Left lung (tissue), 14 donors: ENCODE measurements around the gene IGSF5. TPM values are rescaled to one million over a fixed set of nuclear protein-coding genes. Genes with fewer than 3 reads are reported as not detected.
A peak's percentile ranks its signal among the peaks of the same experiment; 100 is the strongest.
"Not testable (repeated sequence)": the region's sequence is repeated elsewhere in the genome, so short reads cannot be mapped to it uniquely, and the experiment has no call there.

Experiments
- ATAC-seq: fragments of 200-7000 bp; cut with Tn5 transposase; one replicate; pipeline ENCODE4 v1.9.1; 2020; ENCODE audit warnings: moderate library complexity
- DNase-seq, 4 donors: peaks; one replicate each; pipeline ENCODE4 v3.0.0-alpha.2; 2013 to 2020
- H3K27ac ChIP-seq, 2 donors: fragments of 200-600 bp; sonication (generic) in 1 of 2; one replicate each; pipeline versions ENCODE4 v1.5.0 to v1.8.0; 2020 to 2021
- H3K27me3 ChIP-seq, 2 donors: fragments of 200-600 bp; sonication (generic) in 1 of 2; one replicate each; pipeline versions ENCODE4 v1.5.0 to v1.8.0; 2020 to 2021
- H3K36me3 ChIP-seq, 2 donors: fragments of 200-600 bp; sonication (generic) in 1 of 2; one replicate each; pipeline versions ENCODE4 v1.5.0 to v1.8.0; 2020 to 2021
- H3K4me1 ChIP-seq, 2 donors: fragments of 200-600 bp; one replicate each; pipeline ENCODE4 v1.8.0; 2021
- H3K4me3 ChIP-seq, 2 donors: fragments of 200-600 bp; sonication (generic) in 1 of 2; one replicate each; pipeline versions ENCODE4 v1.5.0 to v1.8.0; 2020 to 2021; ENCODE audit warnings: mild to moderate bottlenecking in 1 of 2
- H3K9me3 ChIP-seq, 2 donors: fragments of 200-600 bp; sonication (generic) in 1 of 2; one replicate each; pipeline versions ENCODE4 v1.5.0 to v1.8.0; 2020 to 2021
- intact Hi-C, 2 donors: fragments of 100-400 bp; cut with DNase I; formaldehyde crosslinking; loops; one replicate each; pipeline versions ENCODE4 v1.11.2 to v1.14.2; 2022
- long read RNA-seq, 12 donors: library from polyadenylated mRNA in 2 of 12; unstranded in 2 of 12; transcript quantifications; one replicate each; pipeline ENCODE4 v2.0.0 and lab custom pipeline, GENCODE V29; 2019 to 2026
- polyA plus RNA-seq, 6 donors: library from polyadenylated mRNA; unstranded; fragments of 120-200 nt; gene quantifications; one replicate each; pipeline ENCODE4 v1.2.1, GENCODE V29; 2013; ENCODE audit not compliant: insufficient read length in 6 of 6
- total RNA-seq, 2 donors: library from RNA; stranded (reverse); fragmentation: NEBNext Ultra II Directional; extraction: Animal tissue kit (Norgen Biotek cat#: 25700); gene quantifications; one replicate each; pipeline ENCODE4 v1.2.1, GENCODE V29; 2021
- TF ChIP-seq, protein P1 (sequence below), 2 donors: fragments of 200-600 bp; sonication (generic) in 1 of 2; IDR thresholded peaks; one replicate each; pipeline versions ENCODE4 v1.5.0 to v1.8.0; 2021; ENCODE audit warnings: antibody characterized with exemption in 2 of 2
- donor health status: DM: no; HTN: yes; CAD: no.
- donor health status: DM: no; HTN: no; CAD: no.

IGSF5 gene
- total RNA-seq (not detected), polyA plus RNA-seq (under 1 TPM; 0.24 to 0.70 (median 0.39) TPM)
- long read RNA-seq, donor 1, partial matches to known transcripts = 0 of 1 reads
- long read RNA-seq, donor 1, other reads (novel, unspliced or antisense) = 0 of 1 reads
- long read RNA-seq, donor 2 = 0 reads
- long read RNA-seq, donor 3 = 0 reads
- long read RNA-seq, donor 4 = 0 reads
- long read RNA-seq, donor 5 = 0 reads
- long read RNA-seq, donor 6 = 0 reads
- long read RNA-seq, donor 7 = 0 reads
- long read RNA-seq, donor 8 = 0 reads
- long read RNA-seq, donor 9 = 0 reads
- long read RNA-seq, donor 10 = 0 reads
- long read RNA-seq, donor 11, partial matches to known transcripts = 285 of 285 reads
- long read RNA-seq, donor 11, other reads (novel, unspliced or antisense) = 0 of 285 reads
- long read RNA-seq, donor 12 = 0 reads

DNA sequence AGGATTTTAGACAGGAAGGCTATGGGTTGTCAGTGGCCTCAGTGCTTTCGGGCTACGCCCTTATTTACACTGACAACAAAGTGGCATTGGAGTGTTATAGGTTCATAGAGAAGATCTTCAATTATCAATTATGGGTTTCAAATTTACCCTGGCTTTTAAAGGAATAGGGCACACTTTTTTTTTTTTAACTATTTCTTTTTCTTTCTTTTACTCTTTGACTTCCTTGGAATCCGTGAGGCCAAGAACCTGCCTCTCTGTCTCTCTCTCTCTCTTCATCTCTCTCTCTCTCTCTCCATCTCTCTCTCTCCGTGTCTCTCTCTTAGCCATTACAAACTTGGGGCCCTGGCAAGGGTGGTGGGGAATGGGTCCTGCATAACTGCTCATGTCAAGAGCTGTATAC is at the start of gene IGSF5:
Gene IGSF5, plus strand, starts transcription at position 301 of the 400 bp plus-strand sequence. CDS start 327 bp downstream, outside the sequence.
- H3K36me3 ChIP-seq, DNase-seq, H3K4me3 ChIP-seq, intact Hi-C loops, H3K27me3 ChIP-seq, H3K9me3 ChIP-seq, ATAC-seq, H3K27ac ChIP-seq, H3K4me1 ChIP-seq: not testable (repeated sequence)

DNA sequence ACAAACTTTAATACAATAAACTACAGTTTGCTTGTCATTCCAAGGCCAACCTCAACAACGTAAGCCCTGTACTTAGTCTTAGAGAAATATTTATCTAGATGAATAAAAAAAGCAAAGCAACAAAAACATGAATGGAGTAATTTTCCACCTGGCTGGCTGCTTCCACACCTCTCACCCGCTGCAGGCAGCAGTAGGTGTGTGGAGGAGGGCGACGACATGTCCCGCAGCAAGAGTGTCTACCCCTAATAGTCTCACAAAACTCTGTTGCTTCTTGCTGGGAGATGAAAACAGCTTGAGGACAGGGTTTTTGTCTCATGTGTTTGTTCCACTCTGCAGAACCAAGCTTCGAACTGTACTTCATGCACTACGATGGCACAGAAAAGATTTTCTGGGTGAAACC is 48.8 kb upstream of the IGSF5 start:
- Histone ChIP-seq H3K4me1 (no peaks in the 10 kb centered on the region), H3K36me3 (no peaks in the 10 kb centered on the region), H3K4me3 (no peak overlapping the region), H3K9me3 (no peaks in the 10 kb centered on the region), H3K27ac (no peak overlapping the region), H3K27me3 (peaks cover 0 to 8% of the 10 kb centered on the region in 2 donors)
- intact Hi-C loops = no loop called here
- TF ChIP-seq, protein P1, sequence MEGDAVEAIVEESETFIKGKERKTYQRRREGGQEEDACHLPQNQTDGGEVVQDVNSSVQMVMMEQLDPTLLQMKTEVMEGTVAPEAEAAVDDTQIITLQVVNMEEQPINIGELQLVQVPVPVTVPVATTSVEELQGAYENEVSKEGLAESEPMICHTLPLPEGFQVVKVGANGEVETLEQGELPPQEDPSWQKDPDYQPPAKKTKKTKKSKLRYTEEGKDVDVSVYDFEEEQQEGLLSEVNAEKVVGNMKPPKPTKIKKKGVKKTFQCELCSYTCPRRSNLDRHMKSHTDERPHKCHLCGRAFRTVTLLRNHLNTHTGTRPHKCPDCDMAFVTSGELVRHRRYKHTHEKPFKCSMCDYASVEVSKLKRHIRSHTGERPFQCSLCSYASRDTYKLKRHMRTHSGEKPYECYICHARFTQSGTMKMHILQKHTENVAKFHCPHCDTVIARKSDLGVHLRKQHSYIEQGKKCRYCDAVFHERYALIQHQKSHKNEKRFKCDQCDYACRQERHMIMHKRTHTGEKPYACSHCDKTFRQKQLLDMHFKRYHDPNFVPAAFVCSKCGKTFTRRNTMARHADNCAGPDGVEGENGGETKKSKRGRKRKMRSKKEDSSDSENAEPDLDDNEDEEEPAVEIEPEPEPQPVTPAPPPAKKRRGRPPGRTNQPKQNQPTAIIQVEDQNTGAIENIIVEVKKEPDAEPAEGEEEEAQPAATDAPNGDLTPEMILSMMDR (IDR thresholded peaks at IDR 0.05) = no peak
- no peak for DNase-seq
- no peak for ATAC-seq

DNA sequence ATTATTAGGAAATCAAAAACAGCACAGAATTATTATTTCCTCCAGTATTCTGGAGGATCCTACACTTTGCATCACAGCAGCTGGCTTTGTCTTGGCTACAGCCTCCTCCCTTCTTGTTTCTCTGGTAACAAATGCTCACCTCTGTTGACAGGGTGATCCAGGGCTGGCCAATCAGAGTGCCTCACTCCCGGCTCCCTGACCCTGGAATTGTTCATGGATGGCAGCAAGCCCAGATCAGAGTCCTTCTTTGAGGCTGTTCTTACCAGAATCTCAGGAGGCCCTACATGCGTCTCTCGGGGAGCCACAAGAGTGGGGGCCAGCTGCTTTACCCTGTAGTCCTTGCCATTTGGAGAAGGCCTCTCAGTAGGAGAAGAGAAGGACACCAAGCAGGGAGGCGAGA is 48.4 kb upstream of the IGSF5 start:
- intact Hi-C loops = no loop called here
- DNase-seq = peak in 1 of 4 donors; percentile 22
- H3K27ac ChIP-seq = no peak overlapping the region
- H3K9me3 ChIP-seq = no peaks in the 10 kb centered on the region
- peaks cover 0 to 8% of the 10 kb centered on the region in 2 donors for H3K27me3 ChIP-seq
- H3K4me1 ChIP-seq = no peaks in the 10 kb centered on the region
- no peaks in the 10 kb centered on the region for H3K36me3 ChIP-seq
- H3K4me3 ChIP-seq = no peak overlapping the region
- TF ChIP-seq, protein P1 (IDR thresholded peaks at IDR 0.05) = no peak
- ATAC-seq = no peak

- DNase-seq (no peak), ATAC-seq (no peak)
- no peak overlapping the region for H3K27ac ChIP-seq
- H3K4me1 ChIP-seq = no peaks in the 10 kb centered on the region
- peaks cover 0 to 9% of the 10 kb centered on the region in 2 donors for H3K9me3 ChIP-seq
- no peak overlapping the region for H3K4me3 ChIP-seq
- H3K27me3 ChIP-seq = peaks cover 0 to 8% of the 10 kb centered on the region in 2 donors
- H3K36me3 ChIP-seq = no peaks in the 10 kb centered on the region
- intact Hi-C loops = no loop called here
- TF ChIP-seq, protein P1 (IDR thresholded peaks at IDR 0.05) = no peak
Measured at GRCh38 chr21:39700318-39700717, 44.7 kb upstream of the IGSF5 start.

DNA sequence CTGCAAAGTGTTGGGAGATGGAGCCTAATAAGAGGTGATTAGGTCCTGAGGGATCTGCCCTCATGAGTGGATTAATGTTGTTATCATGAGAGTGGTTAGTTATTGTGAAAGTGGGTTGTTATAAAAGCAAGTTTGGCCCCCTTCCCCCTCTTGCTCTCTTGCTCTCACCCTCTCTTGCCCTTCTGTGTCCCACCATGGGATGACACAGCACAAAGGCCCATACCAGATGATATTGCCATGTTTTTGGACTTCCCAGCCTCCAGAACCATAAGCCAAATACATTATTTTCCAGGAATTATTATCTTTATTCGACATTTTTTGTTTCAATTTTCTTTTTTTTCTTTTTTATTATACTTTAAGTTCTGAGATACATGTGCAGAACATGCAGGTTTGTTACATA is 41.4 kb upstream of the IGSF5 start:
- Histone ChIP-seq H3K4me3 (no peak overlapping the region), H3K4me1 (no peaks in the 10 kb centered on the region), H3K27me3 (peaks cover 0 to 8% of the 10 kb centered on the region in 2 donors), H3K9me3 (peaks cover 0 to 9% of the 10 kb centered on the region in 2 donors), H3K27ac (no peak overlapping the region), H3K36me3 (no peaks in the 10 kb centered on the region)
- DNase-seq = no peak
- TF ChIP-seq, protein P1 (IDR thresholded peaks at IDR 0.05) = no peak
- intact Hi-C loops = no loop called here
- no peak for ATAC-seq
